ENCODE results near the gene GSG1.

Gene GSG1

GRCh38 chr12:13120413-13120812 is 16.9 kb upstream of the GSG1 start:
- DNase-seq (ENCODE audit: low read depth in 2 of 2, low spot score in 1 of 2): no peak

- no peak for DNase-seq (ENCODE audit: low read depth in 2 of 2, low spot score in 1 of 2)
Measured at GRCh38 chr12:13119826-13120225, 16.4 kb upstream of the GSG1 start.

- DNase-seq (ENCODE audit: low read depth in 2 of 2, low spot score in 1 of 2): no peak
Measured at GRCh38 chr12:13117029-13117428, 13.6 kb upstream of the GSG1 start.

- DNase-seq (ENCODE audit: low read depth in 2 of 2, low spot score in 1 of 2): no peak
Measured at GRCh38 chr12:13116259-13116658, 12.8 kb upstream of the GSG1 start.

GRCh38 chr12:13114251-13115052 is 11.0 kb upstream of the GSG1 start:
- no peak for DNase-seq (ENCODE audit: low read depth in 2 of 2, low spot score in 1 of 2)

- DNase-seq (ENCODE audit: low read depth in 2 of 2, low spot score in 1 of 2): no peak
Measured at GRCh38 chr12:13112968-13113367, 9.5 kb upstream of the GSG1 start.

GRCh38 chr12:13106666-13107065 is 3.2 kb upstream of the GSG1 start:
- no peak for DNase-seq (ENCODE audit: low read depth in 2 of 2, low spot score in 1 of 2)

GRCh38 chr12:13105781-13106180 is 2.3 kb upstream of the GSG1 start:
- DNase-seq (ENCODE audit: low read depth in 2 of 2, low spot score in 1 of 2): no peak

GRCh38 chr12:13104409-13104808 is 942 bp upstream of the GSG1 start:
- DNase-seq (ENCODE audit: low read depth in 2 of 2, low spot score in 1 of 2): no peak

- no peak for DNase-seq (ENCODE audit: low read depth in 2 of 2, low spot score in 1 of 2)
Measured at GRCh38 chr12:13102461-13103195, 839 bp downstream of the GSG1 start.

- DNase-seq (ENCODE audit: low read depth in 2 of 2, low spot score in 1 of 2): no peak
Measured at GRCh38 chr12:13101821-13102375, 1.6 kb downstream of the GSG1 start.

- DNase-seq (ENCODE audit: low read depth in 2 of 2, low spot score in 1 of 2): peak; percentile 66 to 85
Measured at GRCh38 chr12:13100882-13101769, 2.3 kb downstream of the GSG1 start.

- DNase-seq (ENCODE audit: low read depth in 2 of 2, low spot score in 1 of 2): no peak
Measured at GRCh38 chr12:13100605-13100881, 2.9 kb downstream of the GSG1 start.

- DNase-seq (ENCODE audit: low read depth in 2 of 2, low spot score in 1 of 2): no peak
Measured at GRCh38 chr12:13099844-13100604, 3.4 kb downstream of the GSG1 start.

GRCh38 chr12:13099066-13099843 is 4.2 kb downstream of the GSG1 start:
- no peak for DNase-seq (ENCODE audit: low read depth in 2 of 2, low spot score in 1 of 2)

GRCh38 chr12:13097491-13098011 is 5.9 kb downstream of the GSG1 start:
- DNase-seq (ENCODE audit: low read depth in 2 of 2, low spot score in 1 of 2): no peak

GRCh38 chr12:13095266-13095995 is 8.0 kb downstream of the GSG1 start:
- DNase-seq (ENCODE audit: low read depth in 2 of 2, low spot score in 1 of 2): no peak

GRCh38 chr12:13094367-13094766 is 9.1 kb downstream of the GSG1 start:
- no peak for DNase-seq (ENCODE audit: low read depth in 2 of 2, low spot score in 1 of 2)

GRCh38 chr12:13093848-13094220 is 9.6 kb downstream of the GSG1 start:
- no peak for DNase-seq (ENCODE audit: low read depth in 2 of 2, low spot score in 1 of 2)
